ENCODE measurements around the gene LCA5.

DNA sequence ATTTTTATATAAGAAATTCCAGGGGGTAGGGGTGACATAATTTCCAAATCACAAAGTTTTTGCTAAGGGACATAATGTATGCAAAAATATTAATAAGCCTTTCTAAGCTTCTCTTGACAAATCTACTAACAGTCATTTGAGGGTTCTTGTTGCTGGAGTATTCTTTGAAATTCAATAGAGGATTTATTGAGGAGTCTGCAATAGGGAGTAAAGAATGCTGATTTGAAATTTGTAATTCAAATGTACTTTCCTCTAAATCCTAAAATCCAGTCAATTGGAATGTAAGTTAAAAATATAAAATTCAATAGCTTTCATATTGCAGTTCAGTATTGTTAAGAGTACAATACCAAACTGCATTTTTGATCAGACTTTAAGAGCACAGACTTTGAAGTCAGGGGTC is 17.1 kb upstream of the LCA5 start:
- TF ChIP-seq, protein P1, sequence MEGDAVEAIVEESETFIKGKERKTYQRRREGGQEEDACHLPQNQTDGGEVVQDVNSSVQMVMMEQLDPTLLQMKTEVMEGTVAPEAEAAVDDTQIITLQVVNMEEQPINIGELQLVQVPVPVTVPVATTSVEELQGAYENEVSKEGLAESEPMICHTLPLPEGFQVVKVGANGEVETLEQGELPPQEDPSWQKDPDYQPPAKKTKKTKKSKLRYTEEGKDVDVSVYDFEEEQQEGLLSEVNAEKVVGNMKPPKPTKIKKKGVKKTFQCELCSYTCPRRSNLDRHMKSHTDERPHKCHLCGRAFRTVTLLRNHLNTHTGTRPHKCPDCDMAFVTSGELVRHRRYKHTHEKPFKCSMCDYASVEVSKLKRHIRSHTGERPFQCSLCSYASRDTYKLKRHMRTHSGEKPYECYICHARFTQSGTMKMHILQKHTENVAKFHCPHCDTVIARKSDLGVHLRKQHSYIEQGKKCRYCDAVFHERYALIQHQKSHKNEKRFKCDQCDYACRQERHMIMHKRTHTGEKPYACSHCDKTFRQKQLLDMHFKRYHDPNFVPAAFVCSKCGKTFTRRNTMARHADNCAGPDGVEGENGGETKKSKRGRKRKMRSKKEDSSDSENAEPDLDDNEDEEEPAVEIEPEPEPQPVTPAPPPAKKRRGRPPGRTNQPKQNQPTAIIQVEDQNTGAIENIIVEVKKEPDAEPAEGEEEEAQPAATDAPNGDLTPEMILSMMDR (IDR thresholded peaks at IDR 0.05): no peak
- TF ChIP-seq EZH2 (IDR thresholded peaks at IDR 0.05; ENCODE audit: borderline replicate concordance, insufficient read depth, low read depth, low read length, poor library complexity, severe bottlenecking): no peak

Data from B cell (primary cell).